Panc1 (cell line): ENCODE measurements around the gene SPIB.

Experiments used
- POLR2AphosphoS5 ChIP-seq: IDR thresholded peaks from 2 replicates; pipeline ENCODE4 v1.6.1; 2012; ENCODE audit warnings: mild to moderate bottlenecking, low read depth, low read length, moderate library complexity
- REST ChIP-seq, 2 experiments: IDR thresholded peaks; 2 replicates each; pipeline ENCODE4 v1.6.1; 2011 to 2012; ENCODE audit warnings: low read depth in 2 of 2, control low read depth in 1 of 2, low read length in 1 of 2, mild to moderate bottlenecking in 1 of 2, moderate library complexity in 1 of 2; ENCODE audit not compliant: insufficient read depth in 1 of 2
- SIN3A ChIP-seq: IDR thresholded peaks from 2 replicates; pipeline ENCODE4 v1.6.1; 2012; ENCODE audit warnings: low read depth, mild to moderate bottlenecking, low read length, moderate library complexity, borderline replicate concordance; ENCODE audit not compliant: insufficient read depth
- TF ChIP-seq, protein P1 (sequence below): fragments of 450-650 bp; IDR thresholded peaks from 2 replicates; pipeline ENCODE4 v1.5.1; 2017; ENCODE audit warnings: mild to moderate bottlenecking

DNA sequence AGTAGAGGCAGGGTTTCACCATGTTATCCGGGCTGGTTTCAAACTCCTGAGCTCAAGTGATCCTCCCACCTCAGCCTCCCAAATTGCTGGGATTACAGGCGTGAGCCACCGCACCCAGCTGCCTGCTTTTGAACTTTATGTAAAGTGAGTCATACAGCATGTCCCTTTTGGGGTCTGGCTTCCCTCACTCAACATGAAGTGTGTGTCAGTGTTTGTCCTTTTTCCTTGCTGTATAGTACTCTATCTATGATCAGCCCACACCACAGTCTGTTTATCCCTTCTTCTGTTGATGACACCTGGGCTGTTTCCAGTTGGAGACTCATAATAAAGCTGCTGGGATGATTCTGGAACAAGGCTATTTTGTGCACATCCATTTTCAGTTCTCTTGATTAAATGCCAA is 2.1 kb downstream of the SPIB start:
- no peak for TF ChIP-seq SIN3A
- TF ChIP-seq, protein P1, sequence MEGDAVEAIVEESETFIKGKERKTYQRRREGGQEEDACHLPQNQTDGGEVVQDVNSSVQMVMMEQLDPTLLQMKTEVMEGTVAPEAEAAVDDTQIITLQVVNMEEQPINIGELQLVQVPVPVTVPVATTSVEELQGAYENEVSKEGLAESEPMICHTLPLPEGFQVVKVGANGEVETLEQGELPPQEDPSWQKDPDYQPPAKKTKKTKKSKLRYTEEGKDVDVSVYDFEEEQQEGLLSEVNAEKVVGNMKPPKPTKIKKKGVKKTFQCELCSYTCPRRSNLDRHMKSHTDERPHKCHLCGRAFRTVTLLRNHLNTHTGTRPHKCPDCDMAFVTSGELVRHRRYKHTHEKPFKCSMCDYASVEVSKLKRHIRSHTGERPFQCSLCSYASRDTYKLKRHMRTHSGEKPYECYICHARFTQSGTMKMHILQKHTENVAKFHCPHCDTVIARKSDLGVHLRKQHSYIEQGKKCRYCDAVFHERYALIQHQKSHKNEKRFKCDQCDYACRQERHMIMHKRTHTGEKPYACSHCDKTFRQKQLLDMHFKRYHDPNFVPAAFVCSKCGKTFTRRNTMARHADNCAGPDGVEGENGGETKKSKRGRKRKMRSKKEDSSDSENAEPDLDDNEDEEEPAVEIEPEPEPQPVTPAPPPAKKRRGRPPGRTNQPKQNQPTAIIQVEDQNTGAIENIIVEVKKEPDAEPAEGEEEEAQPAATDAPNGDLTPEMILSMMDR, result no peak
- TF ChIP-seq POLR2AphosphoS5, result no peak
- TF ChIP-seq REST (IDR thresholded peaks at IDR 0.05; ENCODE audit: insufficient read depth in 1 of 2, low read depth in 2 of 2, low read length in 1 of 2), result no peak
